SK-N-MC (cell line): ENCODE measurements around the gene PACRG.

Experiments
- EZH2 ChIP-seq: fragments of 200-600 bp; sonication (generic); IDR thresholded peaks from one replicate; pipeline ENCODE4 v1.6.1; 2017; ENCODE audit warnings: antibody characterized with exemption
- POLR2AphosphoS5 ChIP-seq: IDR thresholded peaks from 2 replicates; pipeline ENCODE4 v1.6.1; 2012; ENCODE audit warnings: mild to moderate bottlenecking, low read depth, low read length, borderline replicate concordance

DNA sequence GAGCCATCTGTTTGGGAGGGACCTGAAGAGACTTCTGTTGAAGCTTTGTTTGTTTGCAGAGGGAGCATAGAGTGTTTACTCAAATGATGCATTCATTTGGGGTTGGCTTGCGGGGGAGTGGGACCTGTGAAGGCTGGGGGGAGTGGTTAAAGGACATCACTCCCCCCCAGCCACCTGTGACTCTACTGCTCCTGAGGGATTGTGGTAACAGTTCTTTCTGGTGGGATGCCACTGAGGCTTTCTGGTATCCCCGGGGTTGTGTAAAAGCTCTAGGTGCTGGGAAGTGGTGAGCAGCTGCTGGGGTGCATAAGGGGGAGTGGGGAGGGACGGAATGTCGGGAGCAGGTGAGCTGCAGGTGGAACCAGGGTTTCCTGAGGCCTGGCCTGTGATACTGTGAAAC, 447.5 kb downstream of the PACRG start:
- TF ChIP-seq POLR2AphosphoS5 = no peak
- TF ChIP-seq EZH2 = no peak
